ENCODE data around the gene CD58. TPM values are rescaled to one million over a fixed set of nuclear protein-coding genes. Genes with fewer than 3 reads are reported as not detected.

Gene CD58, protein sequence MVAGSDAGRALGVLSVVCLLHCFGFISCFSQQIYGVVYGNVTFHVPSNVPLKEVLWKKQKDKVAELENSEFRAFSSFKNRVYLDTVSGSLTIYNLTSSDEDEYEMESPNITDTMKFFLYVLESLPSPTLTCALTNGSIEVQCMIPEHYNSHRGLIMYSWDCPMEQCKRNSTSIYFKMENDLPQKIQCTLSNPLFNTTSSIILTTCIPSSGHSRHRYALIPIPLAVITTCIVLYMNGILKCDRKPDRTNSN
- 13.8 and 15.5 TPM in 2 replicates for total RNA-seq

DNA sequence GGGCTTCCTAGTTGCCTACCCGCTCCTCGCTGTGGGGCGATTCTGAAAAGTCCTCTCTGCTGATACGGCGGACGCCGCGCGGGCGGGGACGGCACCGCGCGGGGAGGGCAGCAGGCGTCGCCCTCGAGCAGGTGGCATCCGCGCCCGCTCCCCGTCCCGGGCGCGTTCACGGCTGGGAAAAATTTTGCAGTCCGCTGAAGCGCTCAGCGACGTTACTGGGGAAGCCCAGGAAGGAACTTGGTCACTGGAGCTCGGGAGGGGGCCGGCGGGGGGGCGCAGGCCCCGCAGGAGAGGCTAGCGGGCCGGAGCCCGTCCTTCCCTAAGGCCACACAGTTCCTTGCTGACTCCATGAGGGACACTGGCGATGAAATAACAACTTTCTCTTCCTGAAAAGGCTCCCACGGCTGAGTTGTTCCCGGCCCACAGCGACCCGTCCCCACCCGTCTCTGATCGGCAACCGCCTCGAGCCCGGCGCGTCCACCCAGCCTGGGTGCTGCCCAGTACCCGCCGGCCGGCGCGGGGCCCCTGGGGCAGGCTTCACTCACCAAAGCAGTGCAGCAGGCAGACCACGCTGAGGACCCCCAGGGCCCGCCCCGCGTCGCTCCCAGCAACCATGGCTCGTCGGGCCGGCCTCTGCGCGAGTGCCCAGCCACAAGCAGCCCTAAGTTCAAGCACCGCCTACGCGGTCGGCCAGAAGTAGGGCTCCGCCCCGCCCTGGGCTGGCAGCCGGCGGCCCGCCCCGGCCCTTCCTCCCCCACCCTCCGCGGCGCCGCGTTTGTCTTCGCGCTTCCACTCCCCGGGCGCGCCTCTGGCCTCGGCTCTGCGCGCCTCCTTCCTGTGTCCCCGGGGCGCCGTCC lies at the start of gene CD58:
Gene CD58 (minus strand): TSS at position 669 of the 857 bp plus-strand sequence. CDS start 54 bp downstream, at position 615.

Other genes with a start within 250 kb of the CD58 start
- 121 and 322 TPM in 2 replicates for gene ATP1A1, start 197.8 kb downstream of the CD58 start, total RNA-seq
- 0.38 and 0.85 TPM in 2 replicates for gene IGSF3, start 96.7 kb upstream of the CD58 start, total RNA-seq
- not detected in 2 replicates for gene CD2, start 183.4 kb upstream of the CD58 start, total RNA-seq

All from regular cardiac myocyte (primary cell).